HUDEP-2 (cell line): Measurements from ENCODE around the gene GPM6B.

ENCODE experiments used
- DNase-seq, 76 experiments: peaks; one replicate each; lab custom pipeline; 2025; ENCODE audit not compliant: unreplicated experiment in 76 of 76; lab: John Stamatoyannopoulos, UW

Gene GPM6B

DNA sequence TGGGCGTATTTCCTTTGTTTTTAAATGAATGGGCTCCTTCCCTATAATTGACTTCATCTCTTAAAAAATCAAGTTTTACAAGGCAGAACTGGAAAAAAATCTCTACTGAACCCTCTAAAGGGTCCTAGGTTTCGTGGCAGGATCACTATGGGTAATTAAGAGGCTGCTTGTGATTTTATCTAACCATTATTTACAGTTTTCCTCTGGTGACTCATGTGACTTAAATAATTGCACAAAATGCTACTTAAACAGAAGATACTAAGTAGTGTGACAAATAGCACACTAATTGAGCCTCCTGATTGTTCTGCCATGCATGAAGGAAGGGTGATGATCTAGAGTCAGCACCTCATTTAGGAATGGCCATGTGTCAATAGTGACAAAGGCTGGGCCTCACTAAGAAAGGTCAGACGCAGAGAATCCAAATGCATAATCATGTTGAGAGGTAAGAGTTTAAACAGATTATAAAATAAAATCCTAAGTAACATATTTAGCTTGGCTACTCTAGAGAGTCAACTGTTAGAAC lies 46.8 kb downstream of the GPM6B start:
- no peak for DNase-seq

DNA sequence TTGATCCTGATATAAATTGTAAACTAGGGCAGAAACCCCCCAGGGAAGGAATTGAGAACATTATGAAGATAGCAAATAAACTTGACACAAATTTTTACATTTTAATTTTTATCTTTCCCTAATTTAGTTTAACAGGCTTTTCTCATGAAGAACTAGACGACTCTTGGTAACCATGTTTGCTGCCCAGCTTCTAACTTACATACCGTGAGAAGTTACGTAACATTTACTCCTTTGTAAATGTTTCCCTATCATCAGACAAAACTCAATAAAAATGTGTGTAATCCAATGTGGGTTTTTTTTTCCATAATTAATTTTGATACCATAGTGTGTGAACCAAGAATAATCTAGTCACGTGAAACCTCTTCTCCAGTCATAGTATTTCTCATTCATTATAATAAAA lies 48.0 kb downstream of the GPM6B start:
- DNase-seq: no peak

DNA sequence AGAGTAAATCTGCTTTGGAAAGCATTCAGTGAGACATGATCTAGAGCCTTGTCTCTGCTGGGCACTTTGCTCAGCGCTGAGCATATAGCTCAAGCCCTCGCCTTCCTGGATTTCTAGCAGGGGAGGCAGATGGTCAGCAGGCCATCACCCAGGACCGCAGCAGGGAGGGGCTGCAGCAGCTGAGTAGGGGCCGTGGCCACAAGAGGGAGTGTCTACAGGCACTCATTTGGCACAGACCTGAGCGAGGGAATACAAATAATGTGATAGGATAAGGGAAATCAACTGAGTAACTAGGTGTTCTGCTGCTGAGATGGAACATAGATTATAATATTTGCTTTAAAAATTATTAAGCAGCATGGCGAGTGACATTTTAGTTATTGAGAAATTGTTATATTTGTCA lies 52.1 kb downstream of the GPM6B start:
- DNase-seq: no peak

DNA sequence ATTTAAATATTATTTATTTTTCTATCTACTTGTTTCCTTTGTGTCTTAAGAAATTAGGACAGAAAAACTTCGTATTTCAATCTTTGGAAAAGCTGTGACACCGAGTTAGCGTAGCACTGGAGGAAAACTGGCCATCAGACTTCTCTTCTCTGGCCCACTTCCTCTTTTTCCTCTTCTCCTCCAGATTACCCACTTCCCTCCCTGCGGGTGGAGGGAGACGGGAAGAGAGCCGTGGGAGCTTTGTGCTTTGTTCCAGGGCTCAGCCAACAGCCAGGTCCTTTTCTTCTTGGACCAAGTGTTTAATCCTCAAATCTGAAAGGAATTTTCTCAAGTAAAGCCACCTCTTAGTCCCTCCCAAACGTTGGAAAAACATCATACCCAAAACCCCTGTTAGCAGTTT lies 52.6 kb downstream of the GPM6B start:
- no peak for DNase-seq

DNA sequence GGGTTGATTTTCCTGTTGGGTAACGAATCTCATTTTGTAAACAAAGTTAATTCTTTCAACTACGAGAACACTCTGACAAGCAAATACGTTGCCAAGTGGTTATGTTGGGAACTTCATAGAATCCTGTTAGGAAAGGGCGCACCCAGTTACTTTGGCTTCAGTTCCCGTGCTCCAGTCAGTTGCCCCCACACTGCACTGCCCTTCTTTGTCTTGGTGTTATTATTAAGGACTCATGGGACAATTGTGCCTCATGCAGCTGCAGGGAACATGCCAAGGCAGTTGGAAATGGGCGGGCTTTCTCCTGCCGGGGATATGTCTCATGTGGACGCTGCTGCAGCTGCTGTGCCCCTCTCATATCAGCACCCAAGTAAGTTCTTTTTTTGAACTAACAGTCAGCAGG lies 53.4 kb downstream of the GPM6B start:
- no peak for DNase-seq

DNA sequence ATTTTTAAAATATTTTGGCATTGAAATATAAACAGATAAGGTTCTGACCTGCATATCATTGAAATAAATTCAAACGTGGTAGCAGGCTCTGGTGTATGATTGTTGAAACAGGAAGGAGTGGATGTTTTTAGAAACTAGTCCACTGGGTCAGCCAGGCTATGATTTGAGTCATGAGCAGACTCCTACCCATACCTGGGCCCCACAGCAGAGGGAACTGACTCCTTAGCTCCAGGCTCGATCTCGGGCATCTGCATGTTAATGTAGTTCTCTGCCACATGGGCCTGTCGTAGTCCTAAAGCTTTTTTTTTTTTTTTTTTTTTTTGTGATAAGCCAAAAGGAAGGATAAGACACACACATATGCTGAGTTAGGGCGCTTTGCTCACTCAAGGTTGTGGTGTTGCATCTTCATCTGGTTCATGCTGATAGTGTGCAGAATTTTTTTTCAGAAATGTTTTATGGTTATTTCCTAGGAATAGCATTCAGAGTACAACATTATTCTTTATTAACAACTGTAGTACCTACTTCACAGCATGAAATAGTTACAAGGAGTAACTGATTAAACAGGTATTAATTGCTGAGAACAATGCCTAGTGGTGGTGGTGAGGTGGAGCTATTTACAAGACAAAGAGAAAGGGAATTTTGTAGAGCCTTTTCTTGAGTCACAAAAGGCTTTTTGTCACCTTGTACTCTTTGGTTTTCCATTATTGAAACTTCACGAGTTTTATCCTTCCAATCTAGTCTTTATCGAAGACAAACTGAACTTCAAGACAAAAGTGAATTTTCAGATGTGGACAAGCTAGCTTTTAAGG lies 55.1 kb downstream of the GPM6B start:
- DNase-seq: peak in 1 of 76 experiments; percentile 1

DNA sequence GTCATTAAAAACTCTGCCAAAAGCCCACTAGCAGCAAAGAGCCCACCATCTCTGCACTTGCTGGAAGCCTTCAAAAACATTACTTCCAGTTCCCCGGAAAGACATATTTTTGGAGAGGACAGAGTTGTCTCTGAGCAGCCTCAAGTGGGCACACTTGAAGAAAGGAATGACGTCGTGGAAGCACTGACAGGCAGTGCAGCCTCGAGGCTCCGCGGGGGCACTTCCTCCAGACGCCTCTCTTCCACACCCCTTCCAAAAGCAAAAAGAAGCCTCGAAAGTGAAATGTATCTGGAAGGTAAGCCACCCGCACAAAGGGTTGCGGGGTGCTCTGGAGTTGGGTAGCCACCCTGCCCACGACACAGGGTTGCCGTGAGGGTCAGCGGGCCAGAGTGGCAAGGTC lies 56.5 kb downstream of the GPM6B start:
- no peak for DNase-seq

DNA sequence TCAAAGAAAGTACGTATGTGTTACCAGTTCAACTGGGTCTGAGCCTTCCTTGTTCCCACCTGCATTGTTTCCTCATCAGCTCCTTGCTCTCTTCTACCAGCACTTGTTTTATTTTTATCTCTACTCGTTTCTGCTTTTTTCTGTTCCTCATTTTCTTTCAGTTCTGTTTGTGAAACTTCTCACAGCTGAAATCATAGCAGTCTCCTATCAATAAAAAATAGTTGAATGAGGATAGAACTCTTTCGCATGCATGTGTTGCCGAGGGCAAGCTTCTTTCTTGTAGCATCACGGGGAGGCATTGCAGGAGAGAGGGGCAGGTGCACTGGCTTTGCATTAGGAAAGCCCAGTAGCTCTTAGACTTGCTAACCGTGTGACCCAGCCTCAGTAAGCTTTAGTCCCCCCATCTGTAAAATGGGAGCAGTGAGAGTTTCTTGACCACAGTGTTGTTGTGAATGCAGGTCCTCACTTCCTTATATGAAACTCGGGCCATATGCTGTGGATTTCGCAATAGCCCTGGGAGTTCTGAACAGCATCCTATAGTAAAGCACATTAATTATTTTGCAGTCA lies 57.7 kb downstream of the GPM6B start:
- no peak for DNase-seq

DNA sequence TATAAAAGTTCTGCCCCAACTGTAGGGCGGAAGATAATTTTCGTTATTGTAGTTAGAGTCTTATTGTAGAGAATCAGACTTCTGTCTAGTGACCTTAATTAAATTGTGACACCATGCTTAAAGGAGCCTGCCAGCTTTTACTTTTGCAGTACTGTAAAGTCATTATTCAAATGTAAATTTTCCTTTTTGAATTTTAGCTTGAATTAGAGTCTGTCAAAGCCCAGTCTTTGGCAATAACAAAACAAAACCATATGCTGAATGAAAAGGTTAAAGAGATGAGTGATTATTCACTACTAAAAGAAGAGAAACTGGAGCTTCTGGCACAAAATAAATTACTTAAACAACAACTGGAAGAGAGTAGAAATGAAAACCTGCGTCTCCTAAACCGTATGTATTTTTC lies 60.5 kb downstream of the GPM6B start:
- DNase-seq: no peak

DNA sequence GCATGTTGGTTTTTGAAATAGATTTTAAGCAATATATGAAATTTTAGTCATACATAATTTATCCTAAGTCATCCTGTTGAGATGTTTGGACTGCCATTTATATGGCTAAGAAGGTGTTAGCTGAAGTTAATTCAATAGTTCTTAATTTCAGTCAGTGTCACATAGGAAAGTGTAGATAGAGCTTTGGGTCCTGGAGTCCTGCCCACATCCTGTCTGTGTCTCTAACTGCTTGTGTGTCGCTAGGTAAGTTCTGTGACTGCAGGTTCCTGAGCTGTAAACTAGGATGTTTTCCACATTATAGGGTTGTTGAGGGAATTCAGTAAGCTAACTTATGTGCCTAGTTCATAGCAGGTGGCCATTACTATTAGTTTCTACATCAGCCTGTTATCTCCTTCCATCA lies 61.6 kb downstream of the GPM6B start:
- DNase-seq: no peak

DNA sequence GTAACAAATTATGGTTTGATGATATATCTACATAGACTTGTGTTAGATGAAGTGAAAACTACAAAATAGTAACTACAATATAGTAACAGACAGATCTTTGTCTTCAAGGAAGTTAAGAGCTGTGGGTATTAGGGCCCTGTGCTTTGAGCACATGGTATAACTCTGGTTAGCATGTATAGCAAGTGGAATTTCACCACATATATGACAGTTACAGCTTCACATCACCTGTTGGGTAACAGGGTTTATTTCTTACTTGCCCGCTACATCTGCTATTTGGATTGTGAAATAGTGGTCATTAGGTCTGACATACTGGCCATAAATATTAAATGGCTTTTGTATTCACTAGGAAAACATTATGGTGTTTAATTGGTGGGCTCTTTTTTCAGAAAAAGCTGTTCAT lies 62.1 kb downstream of the GPM6B start:
- no peak for DNase-seq

DNA sequence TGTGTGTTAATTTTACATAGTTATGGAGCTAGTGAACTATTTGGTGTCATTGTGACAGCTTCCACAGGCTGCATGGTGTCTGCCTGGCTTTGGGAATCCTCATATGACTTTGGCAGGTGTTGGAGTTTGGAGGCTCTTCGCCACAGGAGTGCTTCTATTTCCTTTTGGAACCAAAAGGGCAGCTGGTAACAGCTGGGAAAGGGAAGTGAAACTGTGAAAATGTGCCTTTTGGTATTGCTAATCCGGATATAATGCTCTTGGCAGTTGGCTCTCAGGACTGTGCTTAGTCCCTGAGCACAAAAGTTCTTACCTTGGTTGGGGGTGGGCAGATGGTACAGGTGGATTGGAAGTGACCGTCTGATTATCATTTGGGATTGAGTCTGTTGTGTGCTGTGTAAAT lies 64.2 kb downstream of the GPM6B start:
- DNase-seq: no peak

DNA sequence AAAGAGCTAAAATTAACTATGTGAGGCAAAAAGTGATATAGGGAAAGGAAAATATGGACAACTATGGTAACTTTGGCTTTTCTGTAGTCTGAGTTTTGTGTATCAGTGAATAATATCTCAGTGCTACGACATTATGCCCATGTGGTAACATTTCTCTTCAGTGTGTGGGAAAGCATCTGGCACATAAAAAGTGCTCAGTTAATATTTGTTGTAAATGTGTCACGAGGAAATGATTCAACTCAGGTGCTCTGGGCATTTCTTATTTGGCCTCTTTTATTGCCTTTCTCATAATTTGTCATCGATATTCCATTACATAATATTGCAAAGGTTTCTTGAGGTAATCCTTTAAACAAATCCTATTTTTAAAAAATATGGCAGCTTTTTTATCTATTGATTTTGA lies 64.8 kb downstream of the GPM6B start:
- DNase-seq: no peak

DNA sequence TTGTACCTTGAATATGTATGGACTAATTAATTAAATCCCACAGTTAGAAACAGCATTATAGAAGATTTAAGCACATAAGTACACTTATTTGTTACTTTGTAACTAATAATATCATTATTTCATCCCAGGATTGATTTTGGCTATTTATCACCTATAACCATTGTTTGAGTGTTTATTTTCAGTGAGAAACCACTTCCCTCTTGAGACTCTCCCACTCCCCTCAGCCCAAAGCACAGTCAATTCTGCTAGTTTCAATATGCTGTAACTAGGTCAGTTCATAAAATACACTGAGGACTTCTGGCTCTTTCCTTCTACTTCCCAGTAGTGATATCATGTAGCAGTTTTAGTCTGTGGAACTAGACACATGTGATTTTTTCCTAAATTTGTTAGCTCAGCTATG lies 66.1 kb downstream of the GPM6B start:
- no peak for DNase-seq

DNA sequence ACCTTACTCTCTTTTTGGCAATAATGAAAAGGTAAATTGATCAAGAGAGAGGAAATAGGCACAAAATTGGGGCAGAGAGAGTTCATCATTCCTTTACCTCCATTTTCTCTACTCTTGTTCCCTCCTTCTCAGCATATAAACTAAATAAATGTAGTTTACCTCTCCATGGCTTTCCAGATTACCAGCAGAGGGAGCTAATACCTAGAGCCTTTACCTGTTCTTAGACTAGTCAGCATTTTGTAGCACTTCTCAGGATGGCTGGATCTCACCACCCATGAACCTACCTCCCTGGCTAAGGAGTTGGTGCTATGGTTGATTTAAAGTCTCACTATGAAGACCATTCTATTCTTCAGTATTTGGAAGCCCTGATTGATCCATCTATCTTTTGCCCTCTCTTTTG lies 66.7 kb downstream of the GPM6B start:
- DNase-seq: peak in 13 of 76 experiments; percentile 0 to 32 (median 4)

DNA sequence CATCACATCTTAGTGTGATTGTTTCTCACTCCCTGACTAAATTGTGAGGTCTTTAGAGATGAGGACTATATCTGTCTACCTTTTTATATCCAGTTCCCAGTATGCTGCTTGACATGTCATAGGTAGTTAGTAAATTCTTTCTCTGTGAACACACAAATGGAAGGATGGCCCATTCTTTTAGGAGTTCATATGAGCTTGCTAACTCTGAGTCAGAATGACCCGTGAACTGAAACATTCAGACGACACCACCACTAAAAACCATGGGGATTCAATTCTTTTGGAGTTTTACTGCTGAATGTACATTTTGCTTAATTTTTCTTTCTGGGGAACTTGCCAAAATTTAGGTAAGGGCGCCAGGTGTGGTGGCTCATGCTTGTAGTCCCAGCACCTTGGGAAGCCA lies 68.4 kb downstream of the GPM6B start:
- DNase-seq: no peak

DNA sequence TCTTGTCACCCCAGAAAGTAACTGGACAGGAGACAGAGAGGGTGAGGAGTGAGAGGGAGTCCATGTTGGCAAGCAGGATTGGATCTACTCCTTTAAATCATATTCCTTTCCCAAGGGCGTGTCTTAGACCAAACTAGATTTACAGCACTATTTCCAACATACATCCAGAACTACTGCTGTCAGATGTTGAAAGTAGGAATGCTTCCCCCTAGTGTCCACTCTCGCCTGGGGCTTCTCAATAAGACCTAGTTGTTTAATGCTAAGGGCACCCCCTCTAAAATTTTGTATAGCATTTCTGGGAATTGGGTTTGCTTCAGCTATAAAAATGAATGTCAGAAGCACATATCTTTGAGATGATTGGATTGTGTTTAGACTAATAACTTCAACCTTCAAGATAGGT lies 69.1 kb downstream of the GPM6B start:
- peak in 29 of 76 experiments; percentile 0 to 24 (median 3) for DNase-seq

DNA sequence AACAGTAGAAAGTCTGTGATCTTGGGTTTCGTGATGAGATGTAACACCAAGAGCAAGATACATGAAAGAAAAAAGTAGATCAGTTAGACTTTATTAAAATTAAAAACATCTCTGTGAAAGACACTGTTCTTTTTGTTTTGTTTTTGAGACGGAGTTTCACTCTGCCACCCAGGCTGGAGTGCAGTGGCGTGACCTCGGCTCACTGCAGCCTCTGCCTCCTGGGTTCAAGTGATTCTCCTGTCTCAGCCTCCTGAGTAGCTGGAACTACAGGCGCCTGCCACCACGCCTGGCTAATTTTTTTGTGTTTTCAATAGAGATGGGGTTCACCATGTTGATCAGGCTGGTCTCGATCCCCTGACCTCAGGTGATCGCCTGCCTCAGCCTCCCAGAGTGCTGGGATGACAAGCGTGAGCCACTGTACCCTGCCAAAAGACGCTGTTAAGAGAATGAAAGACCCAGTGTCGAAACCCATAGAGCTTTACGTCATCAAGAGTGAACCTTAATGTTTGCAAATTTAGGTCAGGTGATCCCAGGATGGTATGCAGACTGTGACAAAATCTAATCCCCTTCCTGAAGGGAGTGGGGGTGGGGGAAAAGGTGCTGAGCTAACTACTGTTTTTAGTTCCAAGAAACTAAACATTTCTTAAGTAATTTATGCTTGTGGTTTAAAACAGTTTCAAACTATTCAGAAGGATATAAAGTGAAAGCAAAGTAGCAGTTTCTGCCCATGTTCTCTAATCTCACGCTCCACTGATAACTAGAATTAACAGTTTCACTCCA lies 74.3 kb downstream of the GPM6B start:
- no peak for DNase-seq

DNA sequence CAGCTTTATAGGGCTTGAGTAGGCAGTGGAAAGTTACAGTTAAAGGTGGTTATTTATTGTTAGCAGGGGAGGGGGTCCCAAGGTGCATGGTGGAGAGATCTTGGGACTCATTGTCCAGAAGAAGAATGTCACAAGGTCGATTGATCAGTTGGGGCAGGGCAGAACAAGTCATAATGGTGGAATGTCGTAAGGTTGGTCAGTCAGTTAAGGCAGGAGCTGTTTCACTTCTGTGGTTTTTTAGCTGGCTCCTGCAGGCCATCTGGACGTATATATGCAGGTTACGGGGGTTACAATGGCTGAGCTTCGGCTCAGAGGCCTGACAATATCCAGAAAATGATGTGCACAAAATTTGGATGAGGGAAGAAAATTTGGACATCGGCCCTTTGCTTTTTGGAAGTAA lies 75.2 kb downstream of the GPM6B start:
- no peak for DNase-seq

DNA sequence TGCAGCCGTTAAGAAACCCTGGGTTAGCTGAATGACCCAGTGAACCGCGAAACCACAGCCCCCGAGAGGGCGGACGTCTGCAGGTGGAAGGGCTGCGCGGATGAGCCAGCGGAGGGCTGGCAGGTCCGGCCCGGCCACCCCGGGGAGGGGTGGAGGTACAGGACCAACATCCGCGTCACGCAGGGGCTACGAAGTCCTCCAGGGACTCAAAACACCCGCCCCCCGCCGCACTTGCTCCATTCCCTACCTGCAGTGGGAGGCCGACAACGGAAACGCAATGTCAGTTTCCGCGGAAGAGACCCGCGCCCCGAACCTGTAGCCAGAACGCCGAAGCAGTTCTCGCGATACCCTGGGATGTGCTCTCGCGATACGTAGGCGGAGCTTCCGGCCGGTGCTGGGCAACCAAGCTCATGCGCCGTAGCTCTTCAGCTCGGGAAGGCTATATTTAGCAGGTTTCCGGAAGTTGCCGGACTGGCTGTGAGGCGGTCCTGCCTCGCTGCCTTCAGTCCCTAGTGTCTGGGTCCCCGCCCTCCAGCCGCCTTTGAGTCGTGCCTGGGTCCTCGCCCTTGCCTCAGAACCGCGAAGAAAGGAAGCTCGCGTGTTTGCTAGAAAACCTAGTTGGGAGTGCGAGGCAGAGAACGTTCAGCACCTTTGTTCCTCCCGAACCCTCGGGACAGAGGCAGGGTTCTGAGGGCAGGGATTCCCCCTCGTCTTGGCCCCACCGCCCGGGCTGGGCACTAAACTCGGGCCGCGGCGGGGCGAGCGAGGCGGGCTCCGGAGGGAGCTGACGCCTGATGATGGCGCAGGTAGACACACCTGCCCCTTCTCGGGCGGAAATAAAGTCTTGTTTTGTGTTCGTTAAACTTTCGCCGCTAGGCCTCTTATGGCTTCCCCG lies 82.4 kb downstream of the GPM6B start, which contains the start of the genes OFD1 and TRAPPC2:
Gene OFD1 (plus strand): TSS at position 471 of the 895 bp plus-strand sequence. CDS start 324 bp downstream, at position 795.
Gene TRAPPC2 (minus strand): TSS at position 343 of the 895 bp plus-strand sequence. CDS start 14,657 bp downstream, outside the sequence.
- DNase-seq: peak in 74 of 76 experiments; percentile 32 to 89 (median 80)
